ENCODE results near the gene TATDN2.
"Not testable (repeated sequence)": the region's sequence is repeated elsewhere in the genome, so short reads cannot be mapped to it uniquely, and the experiment has no call there.

TATDN2 gene

GRCh38 chr3:10292505-10293419 is 44.5 kb downstream of the TATDN2 start, which contains the start of gene GHRL:
Gene GHRL, minus strand, starts transcription at chr3:10292947. Its CDS starts 2,767 bp downstream, at chr3:10290180.
- DNase-seq, result no peak

- DNase-seq, result no peak
Measured at GRCh38 chr3:10294030-10294586, 45.8 kb downstream of the TATDN2 start.

GRCh38 chr3:10298064-10298463 is 49.8 kb downstream of the TATDN2 start:
- DNase-seq, result not testable (repeated sequence)

- DNase-seq, result no peak
Measured at GRCh38 chr3:10299175-10299574, 50.9 kb downstream of the TATDN2 start.

GRCh38 chr3:10299679-10300078 is 51.4 kb downstream of the TATDN2 start:
- no peak for DNase-seq

GRCh38 chr3:10300087-10300486 is 51.8 kb downstream of the TATDN2 start:
- DNase-seq, result no peak

- DNase-seq, result no peak
Measured at GRCh38 chr3:10303105-10303504, 54.8 kb downstream of the TATDN2 start.

GRCh38 chr3:10303785-10304184 is 55.5 kb downstream of the TATDN2 start:
- no peak for DNase-seq

GRCh38 chr3:10304905-10305304 is 56.6 kb downstream of the TATDN2 start:
- no peak for DNase-seq

GRCh38 chr3:10305331-10305902 is 57.2 kb downstream of the TATDN2 start:
- DNase-seq, result no peak

- DNase-seq, result no peak
Measured at GRCh38 chr3:10306156-10306555, 57.9 kb downstream of the TATDN2 start.

- no peak for DNase-seq
Measured at GRCh38 chr3:10308678-10309077, 60.4 kb downstream of the TATDN2 start.

GRCh38 chr3:10309736-10310135 is 61.5 kb downstream of the TATDN2 start:
- no peak for DNase-seq

GRCh38 chr3:10310578-10310977 is 62.3 kb downstream of the TATDN2 start:
- no peak for DNase-seq

GRCh38 chr3:10311710-10312109 is 63.5 kb downstream of the TATDN2 start:
- DNase-seq, result no peak

GRCh38 chr3:10312391-10312790 is 64.1 kb downstream of the TATDN2 start:
- no peak for DNase-seq

GRCh38 chr3:10312861-10313260 is 64.6 kb downstream of the TATDN2 start:
- DNase-seq, result no peak

- DNase-seq, result no peak
Measured at GRCh38 chr3:10315101-10315500, 66.8 kb downstream of the TATDN2 start.

GRCh38 chr3:10315771-10316344 is 67.6 kb downstream of the TATDN2 start:
- DNase-seq, result no peak

GRCh38 chr3:10317311-10317960 is 69.2 kb downstream of the TATDN2 start:
- DNase-seq, result no peak

- DNase-seq, result no peak
Measured at GRCh38 chr3:10317961-10318350, 69.7 kb downstream of the TATDN2 start.

GRCh38 chr3:10319251-10319650 is 71.0 kb downstream of the TATDN2 start:
- no peak for DNase-seq

- DNase-seq, result no peak
Measured at GRCh38 chr3:10319804-10320203, 71.5 kb downstream of the TATDN2 start.
